ENCODE results near the gene DIMT1.

- no peak for TF ChIP-seq CTCF (conservative IDR thresholded peaks at IDR 0.05; ENCODE audit: low read depth in 2 of 2)
- no peak for TF ChIP-seq POLR2AphosphoS5 (IDR thresholded peaks at IDR 0.05; ENCODE audit: low read depth)
- TF ChIP-seq EZH2phosphoT487 (IDR thresholded peaks at IDR 0.05; ENCODE audit: unreplicated experiment): peak; percentile 20
- TF ChIP-seq ZNF331 (CRISPR knock-in tag; IDR thresholded peaks at IDR 0.05; ENCODE audit: low read depth): no peak
- TF ChIP-seq ETS1 (IDR thresholded peaks at IDR 0.05): no peak
- no peak for TF ChIP-seq EZH2 (IDR thresholded peaks at IDR 0.05; ENCODE audit: low read depth, unreplicated experiment)
- no peak for TF ChIP-seq REST (IDR thresholded peaks at IDR 0.05; ENCODE audit: unreplicated experiment)
- no peak for TF ChIP-seq CREB1 (CRISPR knock-in tag; IDR thresholded peaks at IDR 0.05; ENCODE audit: low read depth)
- no peak for TF ChIP-seq JUNB (IDR thresholded peaks at IDR 0.05; ENCODE audit: unreplicated experiment)
- no peak for TF ChIP-seq NANOG (IDR thresholded peaks at IDR 0.05; ENCODE audit: borderline replicate concordance)
- no peak for TF ChIP-seq STAT1 (IDR thresholded peaks at IDR 0.05; ENCODE audit: unreplicated experiment)
- TF ChIP-seq ZNF114 (CRISPR knock-in tag; IDR thresholded peaks at IDR 0.05): no peak
- no peak for TF ChIP-seq ZNF462 (CRISPR knock-in tag; IDR thresholded peaks at IDR 0.05)
Measured at GRCh38 chr5:62362701-62363100, 41.0 kb downstream of the DIMT1 start.
